ENCODE data around the gene LYL1. TPM values are rescaled to one million over a fixed set of nuclear protein-coding genes. Genes with fewer than 3 reads are reported as not detected.
A peak's percentile ranks its signal among the peaks of the same experiment; 100 is the strongest.

LYL1 gene
- total RNA-seq, 1 donor from 2014 or later, result 0.50 TPM

DNA sequence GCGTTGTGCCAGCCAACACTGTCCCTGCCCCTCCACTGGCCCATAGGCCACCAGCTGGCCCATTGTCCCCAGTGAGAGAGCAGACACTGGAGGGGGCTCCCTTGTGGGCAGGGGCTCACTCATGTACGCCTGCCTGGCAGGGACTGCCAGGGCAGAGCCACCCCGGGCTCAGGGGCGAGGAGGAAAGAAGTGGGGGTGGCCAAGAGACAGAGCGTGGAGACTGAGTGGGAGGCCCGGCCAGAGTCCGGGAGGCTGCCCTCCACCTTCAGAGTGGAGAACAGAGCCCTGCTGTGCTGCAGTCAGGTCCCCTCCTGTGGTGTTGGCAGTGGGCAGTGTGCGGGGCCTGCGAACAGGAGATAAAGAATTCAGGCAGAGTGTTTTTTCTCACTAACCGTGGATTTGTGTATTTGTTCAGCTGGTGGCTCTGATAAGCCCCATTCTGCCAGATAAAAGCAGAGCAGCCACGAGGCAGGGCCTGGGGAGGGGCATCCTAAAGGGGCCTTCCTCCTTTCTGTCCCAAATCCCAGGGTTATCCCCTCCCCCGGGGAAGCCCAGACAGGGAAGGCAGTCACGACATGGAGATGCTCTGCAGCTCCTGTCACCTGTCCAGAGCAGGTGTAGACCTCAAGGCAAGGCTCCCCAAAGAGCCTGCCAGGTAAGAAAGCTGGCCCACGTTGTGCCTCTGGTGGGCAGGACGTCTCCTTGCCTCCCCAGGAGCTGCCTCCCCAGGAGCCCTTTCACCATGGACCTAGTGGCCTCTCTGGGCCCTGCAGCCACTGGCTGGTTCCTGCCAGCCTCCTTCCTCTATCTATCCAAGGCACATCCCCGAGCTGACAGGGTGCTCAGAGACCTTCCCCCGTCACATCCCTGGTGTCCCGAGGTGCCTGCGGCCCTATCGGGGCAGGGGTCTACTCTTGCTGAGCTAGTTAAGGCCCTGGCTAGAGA lies 33.0 kb downstream of the LYL1 start:
- Mint-ChIP-seq H3K4me1 (ENCODE audit: low read depth) (peaks cover 14% of the 10 kb centered on the region), H3K9me3 (ENCODE audit: low read depth) (no peaks in the 10 kb centered on the region), H3K4me3 (ENCODE audit: low read depth) (no peak overlapping the region), H3K36me3 (ENCODE audit: insufficient read depth) (no peaks in the 10 kb centered on the region), H3K27ac (no peak overlapping the region), H3K27me3 (peaks cover 85% of the 10 kb centered on the region)
- DNase-seq (ENCODE audit: low spot score, unreplicated experiment), result no peak
- TF ChIP-seq, protein P1, sequence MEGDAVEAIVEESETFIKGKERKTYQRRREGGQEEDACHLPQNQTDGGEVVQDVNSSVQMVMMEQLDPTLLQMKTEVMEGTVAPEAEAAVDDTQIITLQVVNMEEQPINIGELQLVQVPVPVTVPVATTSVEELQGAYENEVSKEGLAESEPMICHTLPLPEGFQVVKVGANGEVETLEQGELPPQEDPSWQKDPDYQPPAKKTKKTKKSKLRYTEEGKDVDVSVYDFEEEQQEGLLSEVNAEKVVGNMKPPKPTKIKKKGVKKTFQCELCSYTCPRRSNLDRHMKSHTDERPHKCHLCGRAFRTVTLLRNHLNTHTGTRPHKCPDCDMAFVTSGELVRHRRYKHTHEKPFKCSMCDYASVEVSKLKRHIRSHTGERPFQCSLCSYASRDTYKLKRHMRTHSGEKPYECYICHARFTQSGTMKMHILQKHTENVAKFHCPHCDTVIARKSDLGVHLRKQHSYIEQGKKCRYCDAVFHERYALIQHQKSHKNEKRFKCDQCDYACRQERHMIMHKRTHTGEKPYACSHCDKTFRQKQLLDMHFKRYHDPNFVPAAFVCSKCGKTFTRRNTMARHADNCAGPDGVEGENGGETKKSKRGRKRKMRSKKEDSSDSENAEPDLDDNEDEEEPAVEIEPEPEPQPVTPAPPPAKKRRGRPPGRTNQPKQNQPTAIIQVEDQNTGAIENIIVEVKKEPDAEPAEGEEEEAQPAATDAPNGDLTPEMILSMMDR (IDR thresholded peaks at IDR 0.05; ENCODE audit: unreplicated experiment), result peak; percentile 15

DNA sequence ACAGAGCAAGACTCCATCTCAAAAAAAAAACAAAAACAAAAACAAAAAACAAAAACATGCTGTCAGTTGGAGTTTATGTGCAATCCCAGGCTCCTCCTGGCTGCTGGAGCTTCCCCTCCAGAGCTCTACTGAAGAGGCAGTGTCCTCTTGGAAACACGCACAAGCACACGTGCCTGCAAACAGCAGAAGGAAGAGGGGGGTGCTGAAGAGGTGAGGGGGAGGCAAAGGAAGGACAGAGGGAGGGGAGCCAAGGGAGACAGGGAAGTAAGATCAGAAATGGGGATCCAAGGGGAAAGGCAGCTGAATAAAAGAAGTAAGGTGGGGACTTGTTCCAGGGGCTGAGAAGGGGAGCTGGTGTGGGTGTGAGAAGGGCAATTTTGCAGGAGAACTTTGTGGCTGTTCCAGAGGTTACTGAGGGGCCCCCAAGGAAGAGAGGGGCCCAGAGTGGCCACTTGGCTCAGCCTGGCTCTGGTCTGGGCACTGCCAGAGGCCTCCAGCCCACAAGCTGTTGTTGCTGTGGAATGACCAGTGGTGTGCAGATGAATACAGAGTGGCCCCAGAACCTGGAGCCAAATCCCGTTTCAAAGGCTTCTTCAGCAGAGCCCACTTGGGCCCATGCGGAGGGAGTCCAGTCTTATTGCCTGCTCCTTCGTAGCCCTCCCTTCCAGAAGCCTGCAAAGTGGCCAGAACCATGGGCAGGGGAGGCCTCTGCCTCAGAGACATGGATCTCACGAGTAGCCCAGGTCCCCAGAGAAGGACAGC lies 34.4 kb downstream of the LYL1 start:
- Mint-ChIP-seq H3K4me3 (ENCODE audit: low read depth) (no peak overlapping the region), H3K27me3 (peaks cover 84% of the 10 kb centered on the region), H3K9me3 (ENCODE audit: low read depth) (no peaks in the 10 kb centered on the region), H3K4me1 (ENCODE audit: low read depth) (peaks cover 14% of the 10 kb centered on the region), H3K27ac (no peak overlapping the region), H3K36me3 (ENCODE audit: insufficient read depth) (no peaks in the 10 kb centered on the region)
- DNase-seq (ENCODE audit: low spot score, unreplicated experiment), result no peak
- TF ChIP-seq, protein P1 (IDR thresholded peaks at IDR 0.05; ENCODE audit: unreplicated experiment), result no peak

DNA sequence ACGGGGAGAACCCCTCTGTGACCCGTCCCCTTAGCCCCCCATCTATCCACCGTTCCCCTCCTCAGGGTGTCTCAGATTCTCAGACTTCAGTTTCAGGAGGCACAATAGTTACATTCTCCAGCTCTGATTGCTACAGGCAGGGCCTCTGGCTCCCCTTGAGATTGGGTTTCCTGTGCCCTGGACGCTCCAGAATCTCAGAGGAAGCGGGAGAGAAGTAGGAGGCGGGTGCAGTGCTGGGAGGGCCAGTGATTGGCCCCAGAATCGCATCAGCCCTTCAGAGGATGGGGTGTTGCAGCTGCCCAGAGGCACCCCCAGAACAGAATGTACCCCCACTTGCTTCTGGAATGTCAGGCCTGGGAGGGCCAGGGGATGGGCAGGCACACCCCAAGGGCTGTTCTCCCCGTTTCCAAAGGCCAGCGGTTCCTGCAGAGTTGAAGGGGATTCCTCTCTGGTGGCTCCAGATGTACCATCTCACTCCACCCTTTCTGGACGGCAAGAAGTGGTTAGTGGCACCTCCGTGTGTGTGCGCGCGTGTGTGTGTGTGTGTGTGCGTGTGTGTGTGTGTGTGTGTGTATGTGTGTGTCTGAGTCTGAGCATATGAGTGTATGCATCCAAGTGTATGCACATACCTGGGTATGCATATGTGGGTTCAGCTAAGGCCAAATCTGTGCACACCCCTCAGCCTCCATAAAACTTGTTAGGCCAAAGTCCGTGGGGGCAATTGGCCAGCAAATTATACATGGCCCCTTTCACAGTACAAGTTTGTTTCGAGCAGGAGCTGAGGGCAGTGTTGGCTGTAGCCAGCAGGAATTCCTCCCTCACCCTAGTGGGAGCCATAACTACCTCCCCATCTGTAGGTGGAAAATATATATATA lies 35.5 kb downstream of the LYL1 start:
- peaks cover 84% of the 10 kb centered on the region for H3K27me3 Mint-ChIP-seq
- no peak overlapping the region for H3K27ac Mint-ChIP-seq
- no peak for DNase-seq (ENCODE audit: low spot score, unreplicated experiment)
- TF ChIP-seq, protein P1 (IDR thresholded peaks at IDR 0.05; ENCODE audit: unreplicated experiment), result no peak
- H3K36me3 Mint-ChIP-seq (ENCODE audit: insufficient read depth), result no peaks in the 10 kb centered on the region
- no peak overlapping the region for H3K4me3 Mint-ChIP-seq (ENCODE audit: low read depth)
- H3K4me1 Mint-ChIP-seq (ENCODE audit: low read depth), result peaks cover 14% of the 10 kb centered on the region
- no peaks in the 10 kb centered on the region for H3K9me3 Mint-ChIP-seq (ENCODE audit: low read depth)

DNA sequence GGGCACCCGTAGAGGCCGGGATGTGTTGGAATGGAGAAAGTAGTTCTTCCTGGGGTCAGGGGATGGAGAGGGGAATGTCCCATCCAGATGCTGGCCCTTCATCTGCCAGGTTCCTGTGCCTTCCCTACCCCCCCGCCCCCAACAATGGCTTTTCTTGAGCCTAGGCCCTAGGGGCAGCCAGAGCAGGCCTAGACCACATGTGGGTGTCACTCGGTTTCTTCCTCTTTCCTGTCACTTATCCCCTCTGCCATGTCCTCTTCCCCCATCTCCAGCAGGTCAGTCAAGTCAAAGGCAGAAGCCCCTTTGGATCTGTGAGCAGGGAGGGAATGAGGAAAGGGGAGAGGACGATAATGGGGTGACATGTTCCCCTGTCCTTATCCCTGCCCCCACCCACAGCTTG lies 36.4 kb downstream of the LYL1 start:
- Mint-ChIP-seq H3K27ac (no peak overlapping the region), H3K4me1 (ENCODE audit: low read depth) (peaks cover 14% of the 10 kb centered on the region), H3K27me3 (peaks cover 90% of the 10 kb centered on the region), H3K4me3 (ENCODE audit: low read depth) (no peak overlapping the region), H3K36me3 (ENCODE audit: insufficient read depth) (no peaks in the 10 kb centered on the region), H3K9me3 (ENCODE audit: low read depth) (no peaks in the 10 kb centered on the region)
- TF ChIP-seq, protein P1 (IDR thresholded peaks at IDR 0.05; ENCODE audit: unreplicated experiment), result no peak
- DNase-seq (ENCODE audit: low spot score, unreplicated experiment), result no peak

Data from progenitor cell of endocrine pancreas (in vitro differentiated cells).